ENCODE results near the gene RC3H1. TPM values are rescaled to one million over a fixed set of nuclear protein-coding genes. Genes with fewer than 3 reads are reported as not detected.

RC3H1 gene, protein sequence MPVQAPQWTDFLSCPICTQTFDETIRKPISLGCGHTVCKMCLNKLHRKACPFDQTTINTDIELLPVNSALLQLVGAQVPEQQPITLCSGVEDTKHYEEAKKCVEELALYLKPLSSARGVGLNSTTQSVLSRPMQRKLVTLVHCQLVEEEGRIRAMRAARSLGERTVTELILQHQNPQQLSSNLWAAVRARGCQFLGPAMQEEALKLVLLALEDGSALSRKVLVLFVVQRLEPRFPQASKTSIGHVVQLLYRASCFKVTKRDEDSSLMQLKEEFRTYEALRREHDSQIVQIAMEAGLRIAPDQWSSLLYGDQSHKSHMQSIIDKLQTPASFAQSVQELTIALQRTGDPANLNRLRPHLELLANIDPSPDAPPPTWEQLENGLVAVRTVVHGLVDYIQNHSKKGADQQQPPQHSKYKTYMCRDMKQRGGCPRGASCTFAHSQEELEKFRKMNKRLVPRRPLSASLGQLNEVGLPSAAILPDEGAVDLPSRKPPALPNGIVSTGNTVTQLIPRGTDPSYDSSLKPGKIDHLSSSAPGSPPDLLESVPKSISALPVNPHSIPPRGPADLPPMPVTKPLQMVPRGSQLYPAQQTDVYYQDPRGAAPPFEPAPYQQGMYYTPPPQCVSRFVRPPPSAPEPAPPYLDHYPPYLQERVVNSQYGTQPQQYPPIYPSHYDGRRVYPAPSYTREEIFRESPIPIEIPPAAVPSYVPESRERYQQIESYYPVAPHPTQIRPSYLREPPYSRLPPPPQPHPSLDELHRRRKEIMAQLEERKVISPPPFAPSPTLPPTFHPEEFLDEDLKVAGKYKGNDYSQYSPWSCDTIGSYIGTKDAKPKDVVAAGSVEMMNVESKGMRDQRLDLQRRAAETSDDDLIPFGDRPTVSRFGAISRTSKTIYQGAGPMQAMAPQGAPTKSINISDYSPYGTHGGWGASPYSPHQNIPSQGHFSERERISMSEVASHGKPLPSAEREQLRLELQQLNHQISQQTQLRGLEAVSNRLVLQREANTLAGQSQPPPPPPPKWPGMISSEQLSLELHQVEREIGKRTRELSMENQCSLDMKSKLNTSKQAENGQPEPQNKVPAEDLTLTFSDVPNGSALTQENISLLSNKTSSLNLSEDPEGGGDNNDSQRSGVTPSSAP
- 2.9 and 3.3 TPM in 2 replicates for polyA plus RNA-seq (2012; rRNA removed)
- polyA plus RNA-seq (2012; cell fraction: cytosol; rRNA removed) = 2.3 TPM in 2 replicates
- 2.3 and 6.7 TPM in 2 replicates for polyA plus RNA-seq (2012; cell fraction: nucleus; rRNA removed)

- Histone ChIP-seq H3K36me3 (replicated peaks in 1 of 2; ENCODE audit: control insufficient read depth in 1 of 2, insufficient read depth in 2 of 2, low read length in 1 of 2) (peaks cover 5 to 6% of the 10 kb centered on the region in 2 experiments), H3K9me2 (no peaks in the 10 kb centered on the region), H4K20me1 (ENCODE audit: insufficient read depth) (peaks cover 43% of the 10 kb centered on the region), H3K27me3 (ENCODE audit: insufficient read depth) (no peaks in the 10 kb centered on the region), H3K27ac (ENCODE audit: low read depth in 2 of 2, low read length in 1 of 2) (peak within 1 kb of the TSS; percentile 91 to 95), H2AFZ (ENCODE audit: low read depth) (peak within 1 kb of the TSS; percentile 88), H3K9me3 (no peaks in the 10 kb centered on the region), H3K4me2 (peak within 1 kb of the TSS; percentile 92), H3F3A (replicated peaks; ENCODE audit: insufficient read depth) (peaks cover 3% of the 10 kb centered on the region), H3K4me3 (ENCODE audit: low read depth in 2 of 2, low read length in 1 of 2) (peak within 1 kb of the TSS; percentile 81 to 84), H3K79me2 (ENCODE audit: insufficient read depth) (peaks cover 48% of the 10 kb centered on the region), H3K4me1 (ENCODE audit: control insufficient read depth in 1 of 2, insufficient read depth in 2 of 2, low read depth in 1 of 2, low read length in 1 of 2) (peaks cover 1 to 35% of the 10 kb centered on the region in 2 experiments; a peak in 2 of 4 replicates), H3K9ac (peak within 1 kb of the TSS; percentile 92)
- 2% methylated on average over 51 of the region's 78 CpGs for WGBS (ENCODE audit: low lambda C conversion rate)
- TF ChIP-seq MAX (IDR thresholded peaks at IDR 0.05; ENCODE audit: low read depth) (0 out of 2 replicates have a peak, but pooled peaks have one; percentile 59), SIN3A (IDR thresholded peaks at IDR 0.05; ENCODE audit: borderline replicate concordance, low read depth, low read length) (peak; percentile 51; the same call in 1 of the 2 replicates), NFIC (IDR thresholded peaks at IDR 0.05; ENCODE audit: borderline replicate concordance) (peak; percentile 23; the same call in 1 of the 2 replicates), TAF1 (IDR thresholded peaks at IDR 0.05; ENCODE audit: borderline replicate concordance, low read depth, low read length) (peak; percentile 32; the same call in 1 of the 2 replicates), POLR2AphosphoS5 (IDR thresholded peaks at IDR 0.05; ENCODE audit: low read depth, low read length) (peak; percentile 95), CHD2 (IDR thresholded peaks at IDR 0.05; ENCODE audit: low read length, partially characterized antibody) (no peak), TCF12 (IDR thresholded peaks at IDR 0.05) (peak; percentile 6; the same call in 1 of the 2 replicates), EZH2phosphoT487 (IDR thresholded peaks at IDR 0.05; ENCODE audit: borderline replicate concordance, low read depth) (no peak), REST (IDR thresholded peaks at IDR 0.05; ENCODE audit: low read depth, low read length) (0 out of 2 replicates have a peak, but pooled peaks have one; percentile 11), FOSL2 (IDR thresholded peaks at IDR 0.05; ENCODE audit: borderline replicate concordance, low read depth) (peak; percentile 72), GABPA (IDR thresholded peaks at IDR 0.05; ENCODE audit: low read depth) (peak; percentile 50; the same call in 1 of the 2 replicates), ELF1 (IDR thresholded peaks at IDR 0.05) (no peak), SMC3 (IDR thresholded peaks at IDR 0.05; ENCODE audit: low read depth, low read length) (0 out of 2 replicates have a peak, but pooled peaks have one; percentile 3), TEAD4 (IDR thresholded peaks at IDR 0.05; ENCODE audit: borderline replicate concordance, insufficient read depth) (peak; percentile 12; the same call in 1 of the 2 replicates), JUND (IDR thresholded peaks at IDR 0.05) (peak; percentile 44; the same call in 1 of the 2 replicates), RFX5 (IDR thresholded peaks at IDR 0.05; ENCODE audit: low read length) (no peak), FOXM1 (IDR thresholded peaks at IDR 0.05; ENCODE audit: low read depth) (no peak), MXI1 (IDR thresholded peaks at IDR 0.05; ENCODE audit: low read depth, low read length) (no peak), YY1 (IDR thresholded peaks at IDR 0.05; ENCODE audit: low read depth) (peak; percentile 78; the same call in 1 of the 2 replicates)
- TF ChIP-seq, protein P1, sequence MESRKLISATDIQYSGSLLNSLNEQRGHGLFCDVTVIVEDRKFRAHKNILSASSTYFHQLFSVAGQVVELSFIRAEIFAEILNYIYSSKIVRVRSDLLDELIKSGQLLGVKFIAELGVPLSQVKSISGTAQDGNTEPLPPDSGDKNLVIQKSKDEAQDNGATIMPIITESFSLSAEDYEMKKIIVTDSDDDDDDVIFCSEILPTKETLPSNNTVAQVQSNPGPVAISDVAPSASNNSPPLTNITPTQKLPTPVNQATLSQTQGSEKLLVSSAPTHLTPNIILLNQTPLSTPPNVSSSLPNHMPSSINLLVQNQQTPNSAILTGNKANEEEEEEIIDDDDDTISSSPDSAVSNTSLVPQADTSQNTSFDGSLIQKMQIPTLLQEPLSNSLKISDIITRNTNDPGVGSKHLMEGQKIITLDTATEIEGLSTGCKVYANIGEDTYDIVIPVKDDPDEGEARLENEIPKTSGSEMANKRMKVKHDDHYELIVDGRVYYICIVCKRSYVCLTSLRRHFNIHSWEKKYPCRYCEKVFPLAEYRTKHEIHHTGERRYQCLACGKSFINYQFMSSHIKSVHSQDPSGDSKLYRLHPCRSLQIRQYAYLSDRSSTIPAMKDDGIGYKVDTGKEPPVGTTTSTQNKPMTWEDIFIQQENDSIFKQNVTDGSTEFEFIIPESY (IDR thresholded peaks at IDR 0.05; ENCODE audit: borderline replicate concordance, low read depth) = no peak
- peak; percentile 95 for DNase-seq
- CTCF ChIA-PET = interaction anchor here (0.7 to 1.4 kb wide), 4 partner anchors 11 to 154 kb away, joined by 3 read pairs; partner anchors contain the start of genes GAS5 and ZBTB37
- POLR2A ChIA-PET = interaction anchor here (0.6 to 2.4 kb wide), 9 partner anchors 10 to 157 kb away, joined by 3 to 14 read pairs (median 4); partner anchors contain the start of genes GAS5 and ZBTB37
Measured at GRCh38 chr1:174022080-174022975, at the start of gene RC3H1. Gene RC3H1 (minus strand): TSS chr1:174022357. CDS start chr1:173992985, 29,372 bp downstream.
